ENCODE data around the gene UHRF1.

GRCh38 chr19:4922530-4923275, 13.4 kb downstream of the UHRF1 start:
- no peak for TF ChIP-seq CTCF (conservative IDR thresholded peaks at IDR 0.05; ENCODE audit: low read length)
- no peak for TF ChIP-seq EZH2phosphoT487 (IDR thresholded peaks at IDR 0.05; ENCODE audit: borderline replicate concordance)
